ENCODE data around the gene ARID4A. TPM values are rescaled to one million over a fixed set of nuclear protein-coding genes. Genes with fewer than 3 reads are reported as not detected.

The ARID4A gene
- total RNA-seq, 1 experiment from 2014 or later, result 31.5 TPM

GRCh38 chr14:58398495-58398894 is 100.1 kb downstream of the ARID4A start:
- Mint-ChIP-seq H3K4me1 (ENCODE audit: low read depth, unreplicated experiment) (peaks cover 15% of the 10 kb centered on the region), H3K4me3 (ENCODE audit: unreplicated experiment) (no peak overlapping the region), H3K9me3 (ENCODE audit: unreplicated experiment) (no peaks in the 10 kb centered on the region), H3K27ac (ENCODE audit: unreplicated experiment) (no peak overlapping the region), H3K36me3 (ENCODE audit: insufficient read depth, unreplicated experiment) (peaks cover 8% of the 10 kb centered on the region), H3K27me3 (ENCODE audit: insufficient read depth, unreplicated experiment) (no peaks in the 10 kb centered on the region)
- H3K9me3 ChIP-seq, result no peaks in the 10 kb centered on the region
- H3K36me3 ChIP-seq (ENCODE audit: control insufficient read depth, insufficient read depth, low read length), result no peaks in the 10 kb centered on the region
- ChIA-PET CTCF (no interaction called here), POLR2A (no interaction called here)
- DNase-seq, result no peak
- no TSS peak for BruUV-seq (replicated peaks)
- no peak for TF ChIP-seq CTCF (IDR thresholded peaks at IDR 0.05; ENCODE audit: insufficient read depth in 1 of 2, low read depth in 1 of 2, low read length in 1 of 2, severe bottlenecking in 1 of 2, unreplicated experiment in 1 of 2)
- peaks cover 17% of the 10 kb centered on the region for H3K4me1 ChIP-seq
- H3K4me3 ChIP-seq (ENCODE audit: low read depth, low read length), result no peak overlapping the region
- no peaks in the 10 kb centered on the region for H3K27me3 ChIP-seq (replicated peaks; ENCODE audit: control insufficient read depth, insufficient read depth, low read length)
- intact Hi-C loops (cut with micrococcal nuclease; ENCODE audit: unreplicated experiment), result no loop called here

GRCh38 chr14:58398895-58399294 is 100.5 kb downstream of the ARID4A start:
- Mint-ChIP-seq H3K9me3 (ENCODE audit: unreplicated experiment) (no peaks in the 10 kb centered on the region), H3K27me3 (ENCODE audit: insufficient read depth, unreplicated experiment) (no peaks in the 10 kb centered on the region), H3K36me3 (ENCODE audit: insufficient read depth, unreplicated experiment) (peaks cover 8% of the 10 kb centered on the region), H3K27ac (ENCODE audit: unreplicated experiment) (no peak overlapping the region), H3K4me1 (ENCODE audit: low read depth, unreplicated experiment) (peaks cover 15% of the 10 kb centered on the region), H3K4me3 (ENCODE audit: unreplicated experiment) (no peak overlapping the region)
- Histone ChIP-seq H3K27me3 (replicated peaks; ENCODE audit: control insufficient read depth, insufficient read depth, low read length) (no peaks in the 10 kb centered on the region), H3K4me1 (peaks cover 17% of the 10 kb centered on the region), H3K36me3 (ENCODE audit: control insufficient read depth, insufficient read depth, low read length) (no peaks in the 10 kb centered on the region), H3K9me3 (no peaks in the 10 kb centered on the region), H3K4me3 (ENCODE audit: low read depth, low read length) (no peak overlapping the region)
- ChIA-PET CTCF (no interaction called here), POLR2A (no interaction called here)
- no TSS peak for BruUV-seq (replicated peaks)
- TF ChIP-seq CTCF (IDR thresholded peaks at IDR 0.05; ENCODE audit: insufficient read depth in 1 of 2, low read depth in 1 of 2, low read length in 1 of 2, severe bottlenecking in 1 of 2, unreplicated experiment in 1 of 2), result no peak
- no peak for DNase-seq
- intact Hi-C loops (cut with micrococcal nuclease; ENCODE audit: unreplicated experiment), result no loop called here

- intact Hi-C loops (cut with micrococcal nuclease; ENCODE audit: unreplicated experiment), result no loop called here
These were observed 103.2 kb downstream of the ARID4A start for GRCh38 chr14:58401587-58401986.

More at GRCh38 chr14:58401587-58401986, 103.2 kb downstream of the ARID4A start:
- BruUV-seq (replicated peaks), result no TSS peak
- no peaks in the 10 kb centered on the region for H3K36me3 Mint-ChIP-seq (ENCODE audit: insufficient read depth, unreplicated experiment)
- no peaks in the 10 kb centered on the region for H3K9me3 Mint-ChIP-seq (ENCODE audit: unreplicated experiment)
- CTCF ChIA-PET, result no interaction called here
- POLR2A ChIA-PET, result no interaction called here
- no peaks in the 10 kb centered on the region for H3K27me3 Mint-ChIP-seq (ENCODE audit: insufficient read depth, unreplicated experiment)
- H3K27me3 ChIP-seq (replicated peaks; ENCODE audit: control insufficient read depth, insufficient read depth, low read length), result no peaks in the 10 kb centered on the region
- H3K4me1 ChIP-seq, result peaks cover 4% of the 10 kb centered on the region; the same call in 1 of the 2 replicates
- H3K9me3 ChIP-seq, result no peaks in the 10 kb centered on the region
- H3K4me1 Mint-ChIP-seq (ENCODE audit: low read depth, unreplicated experiment), result peaks cover 14% of the 10 kb centered on the region
- H3K36me3 ChIP-seq (ENCODE audit: control insufficient read depth, insufficient read depth, low read length), result no peaks in the 10 kb centered on the region
- no peak overlapping the region for H3K4me3 ChIP-seq (ENCODE audit: low read depth, low read length)
- DNase-seq, result no peak
- no peak overlapping the region for H3K27ac Mint-ChIP-seq (ENCODE audit: unreplicated experiment)
- TF ChIP-seq CTCF (IDR thresholded peaks at IDR 0.05; ENCODE audit: insufficient read depth in 1 of 2, low read depth in 1 of 2, low read length in 1 of 2, severe bottlenecking in 1 of 2, unreplicated experiment in 1 of 2), result no peak
- H3K4me3 Mint-ChIP-seq (ENCODE audit: unreplicated experiment), result no peak overlapping the region

Measured in Caco-2 (cell line).